ENCODE data around the gene CHD1L.
"Not testable (repeated sequence)": the region's sequence is repeated elsewhere in the genome, so short reads cannot be mapped to it uniquely, and the experiment has no call there.

Gene CHD1L

DNA sequence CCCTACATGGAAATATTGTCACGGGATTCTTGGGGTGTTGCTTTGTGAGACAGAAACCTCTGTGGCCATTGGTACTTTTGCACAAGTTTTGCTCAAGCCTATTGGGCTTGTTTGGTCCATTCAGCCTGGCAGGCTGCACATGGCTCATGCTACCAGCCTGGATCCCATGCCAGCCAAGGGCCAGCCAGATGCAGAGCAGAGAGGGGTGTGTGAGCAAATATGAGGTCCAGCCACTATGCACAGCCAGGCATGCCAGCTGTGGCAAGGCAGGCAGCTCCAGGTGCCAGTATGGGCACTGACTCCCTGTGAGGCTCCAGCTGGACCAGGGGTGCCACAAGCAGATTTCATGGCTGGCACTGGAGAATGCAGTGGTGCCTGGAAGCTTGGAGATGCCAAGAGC, 6.7 kb upstream of the CHD1L start:
- DNase-seq = no peak

- no peak for DNase-seq
These were observed 6.0 kb upstream of the CHD1L start for GRCh38 chr1:147236448-147236847.

DNA sequence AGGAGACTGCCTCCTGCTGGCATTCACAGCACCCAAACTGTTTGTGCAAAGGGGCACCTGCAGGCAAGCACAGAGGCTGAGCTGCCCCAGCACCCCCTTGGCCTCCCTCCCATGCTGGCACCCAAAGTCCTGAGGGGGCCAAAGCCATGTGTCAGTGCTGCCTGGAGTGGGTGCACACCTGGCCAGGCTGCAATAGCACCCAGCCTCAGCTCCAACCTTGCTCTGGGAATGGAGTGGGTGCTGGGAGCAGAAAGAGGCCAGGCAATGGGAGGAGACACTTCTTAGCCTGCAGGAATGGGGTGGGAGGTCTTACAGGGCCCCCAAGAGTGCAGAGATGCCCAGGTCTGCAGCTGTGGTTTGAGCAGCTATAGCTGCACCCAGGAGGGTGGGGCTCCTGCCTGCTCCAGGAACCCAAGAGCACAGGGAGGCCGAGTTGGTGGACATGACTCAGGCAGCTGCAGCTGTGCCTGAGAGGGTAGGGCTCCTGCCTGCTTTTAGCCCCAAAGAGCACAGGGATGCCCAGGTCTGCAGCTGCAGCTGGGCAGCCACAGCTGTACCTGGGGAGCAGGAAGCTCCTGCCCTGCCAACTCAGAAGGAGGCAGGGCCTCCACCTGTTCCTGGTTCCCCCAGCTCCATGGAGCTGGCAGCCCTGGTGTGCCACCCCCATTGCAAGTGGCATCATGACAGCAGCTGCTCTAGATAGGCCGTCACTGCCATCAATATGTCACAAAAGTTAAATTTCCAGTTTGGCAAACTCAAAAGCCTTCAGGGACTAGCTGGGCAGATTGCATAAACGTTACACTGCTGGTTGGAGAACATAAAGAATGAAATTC, 5.3 kb upstream of the CHD1L start:
- no peak for DNase-seq

DNA sequence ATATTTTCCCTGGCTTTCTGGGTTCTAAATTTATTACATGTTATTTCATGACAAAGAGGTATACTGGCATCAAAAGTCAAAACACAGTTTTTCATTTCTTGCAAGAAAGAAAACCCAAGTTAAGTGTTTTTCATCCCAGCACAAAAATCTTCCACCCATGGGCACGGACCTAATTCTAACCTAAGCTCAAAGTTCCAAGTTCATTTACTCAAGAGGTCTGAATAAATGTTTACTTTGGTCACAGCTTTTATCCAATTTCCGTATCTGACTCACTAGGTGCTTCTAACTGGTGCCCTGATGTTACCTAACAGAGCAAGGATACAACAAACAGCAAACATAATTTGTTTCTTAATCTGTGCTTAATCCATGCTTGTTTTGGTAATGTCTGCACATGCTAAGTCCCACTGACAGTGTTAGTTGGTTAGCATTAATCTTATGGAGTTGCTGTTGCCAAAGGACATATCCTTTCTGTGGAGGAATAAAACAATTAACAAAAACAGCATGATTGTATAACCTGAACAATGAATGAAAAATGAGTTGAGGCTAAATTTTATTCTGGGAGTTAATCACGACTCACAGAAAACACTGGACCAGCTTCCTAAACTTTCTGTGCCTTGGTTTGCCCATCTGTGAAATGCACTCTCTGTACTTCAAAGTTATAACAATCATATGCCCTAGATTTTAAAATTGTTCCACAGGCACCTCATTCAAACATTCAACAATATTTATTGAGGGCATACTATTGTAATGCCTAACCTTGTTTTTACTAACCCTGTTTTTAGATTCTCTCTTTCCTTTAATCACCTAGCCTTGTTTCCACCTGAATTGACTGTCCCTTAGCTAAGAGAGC, 4.2 kb upstream of the CHD1L start:
- no peak for DNase-seq

GRCh38 chr1:147238925-147239820, 3.3 kb upstream of the CHD1L start:
- no peak for DNase-seq

DNA sequence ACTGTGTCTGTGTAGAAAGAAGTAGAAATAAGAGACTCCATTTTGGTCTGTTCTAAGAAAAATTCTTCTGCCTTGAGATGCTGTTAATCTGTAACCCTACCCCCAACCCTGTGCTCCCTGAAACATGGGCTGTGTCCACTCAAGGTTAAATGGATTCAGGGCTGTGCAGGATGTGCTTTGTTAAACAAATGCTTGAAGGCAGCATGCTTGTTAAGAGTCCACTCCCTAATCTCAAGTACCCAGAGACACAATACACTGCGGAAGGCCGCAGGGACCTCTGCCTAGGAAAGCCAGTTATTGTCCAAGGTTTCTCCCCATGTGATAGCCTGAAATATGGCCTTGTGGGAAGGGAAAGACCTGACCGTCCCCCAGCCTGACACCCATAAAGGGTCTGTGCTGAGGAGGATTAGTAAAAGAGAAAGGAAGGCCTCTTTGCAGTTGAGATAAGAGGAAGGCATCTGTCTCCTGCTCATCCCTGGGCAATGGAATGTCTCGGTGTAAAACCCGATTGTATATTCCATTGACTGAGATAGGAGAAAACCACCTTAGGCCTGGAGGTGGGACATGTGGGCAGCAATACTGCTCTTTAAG, 2.3 kb upstream of the CHD1L start:
- not testable (repeated sequence) for DNase-seq

GRCh38 chr1:147241934-147242448, 493 bp upstream of the CHD1L start:
- no peak for DNase-seq

DNA sequence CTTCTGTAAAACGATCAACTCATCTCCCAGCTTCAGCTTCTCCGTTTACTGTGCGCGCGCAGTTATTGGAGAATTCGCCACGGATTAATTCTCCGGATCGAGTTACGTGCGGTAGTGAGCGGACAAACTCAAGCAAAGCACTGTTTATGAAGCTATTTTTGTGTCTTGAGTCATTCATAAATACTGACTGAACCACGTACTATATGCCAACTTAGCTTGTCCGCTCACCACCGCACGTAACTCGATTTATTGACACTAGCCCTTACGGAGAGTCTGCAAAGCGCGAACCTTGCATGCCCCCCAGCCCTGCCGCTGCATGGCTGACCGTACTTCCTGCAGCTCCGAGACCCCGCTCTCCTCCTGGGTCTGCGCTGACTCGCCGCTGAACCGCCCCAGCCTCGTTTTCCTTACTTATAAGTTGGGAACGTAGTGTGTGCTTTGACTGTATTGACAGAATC, 773 bp downstream of the CHD1L start:
- DNase-seq = no peak

DNA sequence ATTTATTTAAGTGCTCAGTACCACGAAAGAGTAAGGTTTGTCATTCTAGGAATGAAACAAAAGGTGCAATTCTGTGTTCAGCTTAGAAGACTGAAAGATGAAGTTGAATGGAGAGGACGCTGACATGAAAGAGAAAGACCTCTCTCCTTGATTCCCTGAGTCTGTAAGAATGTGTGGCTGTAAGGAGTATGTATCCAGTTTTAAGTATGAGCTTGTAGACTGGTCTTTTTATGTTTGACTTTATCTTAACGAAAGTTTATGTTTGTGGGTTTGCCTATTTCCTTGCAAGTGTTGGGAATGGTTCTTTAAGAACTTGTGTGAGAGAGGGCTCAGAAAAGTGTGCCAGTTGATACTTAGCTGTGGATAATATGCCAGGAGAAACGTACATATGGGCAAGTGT, 1.4 kb downstream of the CHD1L start:
- no peak for DNase-seq

DNA sequence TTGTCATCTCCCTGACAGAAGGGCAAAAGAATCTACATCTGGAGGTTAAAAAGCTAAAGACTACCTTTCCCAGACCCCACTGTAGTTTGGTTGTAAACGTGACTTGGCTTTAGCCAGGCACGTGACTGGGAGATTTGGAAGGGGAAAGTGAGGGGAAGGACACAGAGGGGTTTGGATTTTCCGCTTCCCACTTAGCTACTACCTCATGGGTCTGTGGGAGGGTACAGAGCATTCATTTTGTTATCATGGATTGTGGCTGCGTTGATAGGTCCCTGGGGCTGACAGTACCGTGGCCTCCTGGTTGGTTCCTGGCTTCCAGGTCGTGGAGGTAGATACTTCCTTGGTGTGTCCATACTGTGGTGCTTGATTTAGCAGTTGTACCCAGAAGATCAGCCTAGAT, 2.6 kb downstream of the CHD1L start:
- DNase-seq = no peak

DNA sequence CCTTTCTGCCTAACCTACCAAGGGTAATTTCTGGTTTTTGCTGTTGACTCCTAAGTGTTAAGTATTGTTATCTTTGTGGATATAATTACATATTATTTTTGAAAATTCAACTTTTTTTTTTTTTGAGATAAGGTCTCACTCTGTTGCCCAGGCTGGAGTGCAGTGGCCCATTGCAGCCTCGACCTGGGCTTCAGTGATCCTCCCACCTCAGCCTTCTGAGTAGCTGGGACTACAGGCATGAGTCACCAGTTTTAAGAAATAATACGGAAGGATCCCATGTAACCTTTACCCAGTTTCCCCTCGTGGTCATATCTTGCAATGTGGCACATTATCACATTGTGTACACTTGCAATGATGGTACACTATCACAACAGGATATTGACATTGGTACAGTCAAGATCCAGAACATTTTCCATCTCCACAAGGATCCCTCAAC, 3.1 kb downstream of the CHD1L start:
- DNase-seq = no peak

GRCh38 chr1:147246044-147246690, 3.7 kb downstream of the CHD1L start:
- no peak for DNase-seq

GRCh38 chr1:147246910-147247655, 4.6 kb downstream of the CHD1L start:
- no peak for DNase-seq

- DNase-seq = no peak
These were observed 5.3 kb downstream of the CHD1L start for GRCh38 chr1:147247656-147248238.

GRCh38 chr1:147252540-147252939, 10.1 kb downstream of the CHD1L start:
- no peak for DNase-seq

GRCh38 chr1:147260956-147261355, 18.5 kb downstream of the CHD1L start:
- no peak for DNase-seq

DNA sequence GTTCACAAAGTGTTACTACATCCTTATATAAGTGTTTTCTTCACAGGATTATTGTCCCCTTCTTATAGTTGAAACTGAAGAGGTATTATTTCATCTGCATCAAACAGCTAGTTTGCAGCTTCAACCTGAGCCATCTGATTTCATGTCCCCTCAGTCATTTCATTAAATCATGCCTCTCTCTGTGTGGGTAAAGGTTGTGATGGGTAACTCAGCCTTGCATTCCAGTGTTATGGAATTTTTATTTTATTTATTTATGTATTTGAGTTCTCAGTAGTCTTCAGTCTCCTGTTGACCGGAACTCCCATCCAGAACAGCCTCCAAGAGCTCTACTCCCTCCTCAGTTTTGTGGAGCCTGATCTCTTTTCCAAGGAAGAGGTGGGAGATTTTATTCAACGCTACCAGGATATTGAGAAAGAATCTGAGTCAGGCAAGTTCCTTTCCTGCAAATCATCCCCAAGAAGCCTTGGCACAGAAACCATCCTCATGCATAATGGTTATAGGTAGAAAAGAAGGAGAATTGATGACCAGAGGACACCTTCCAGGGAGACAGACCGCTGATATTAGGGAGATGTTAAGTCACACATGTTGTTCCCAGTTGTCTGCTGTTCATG, 21.8 kb downstream of the CHD1L start:
- DNase-seq = no peak

- no peak for DNase-seq
These were observed 23.9 kb downstream of the CHD1L start for GRCh38 chr1:147266381-147266780.

DNA sequence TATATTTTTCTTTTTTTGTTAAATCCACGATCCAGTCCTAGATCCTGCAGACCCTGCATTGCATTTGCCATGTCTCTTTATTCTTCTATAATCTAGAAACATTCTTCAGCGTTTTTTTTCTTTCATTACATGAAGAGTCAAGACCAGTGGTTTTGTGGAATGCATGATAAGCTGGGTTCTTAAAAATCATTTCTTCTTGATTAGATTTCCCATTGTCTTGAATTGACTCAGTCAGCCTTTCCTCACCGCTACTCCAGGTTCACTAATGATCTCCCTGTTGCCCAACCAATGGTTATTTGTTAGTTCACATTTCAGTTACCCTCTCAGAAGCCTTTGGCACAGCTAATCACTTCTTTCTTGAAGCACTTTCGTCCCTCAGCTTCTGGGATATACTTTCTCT, 25.2 kb downstream of the CHD1L start:
- DNase-seq = no peak

- no peak for DNase-seq
These were observed 28.2 kb downstream of the CHD1L start for GRCh38 chr1:147270721-147271120.
